CD4-positive, alpha-beta memory T cell (primary cell): ENCODE measurements around the gene ST14. TPM values are rescaled to one million over a fixed set of nuclear protein-coding genes. Genes with fewer than 3 reads are reported as not detected.

Experiments used
- CTCF ChIA-PET: fragments of 350-600 bp; sonication (Branson Sonifier 250); formaldehyde crosslinking; loops from one replicate; lab custom pipeline; 2021; ENCODE audit warnings: inconsistent platforms; ENCODE audit not compliant: partially characterized antibody; lab: Charles Lee
- POLR2A ChIA-PET: fragments of 350-600 bp; sonication (Branson Sonifier 250); formaldehyde crosslinking; loops from one replicate; lab custom pipeline; 2021; ENCODE audit not compliant: partially characterized antibody; lab: Charles Lee
- DNase-seq, 5 donors: peaks; one replicate each; pipeline versions ENCODE4 v3.0.0 to v3.0.0-alpha.2; 2020 to 2022; ENCODE audit warnings: mixed read lengths in 1 of 5
- H3K27ac ChIP-seq: one replicate; pipeline ENCODE4 v1.7.0; 2013; ENCODE audit warnings: low read depth, low read length
- H3K27me3 ChIP-seq: 2 replicates; pipeline ENCODE4 v1.7.0; 2013; ENCODE audit warnings: mild to moderate bottlenecking, low read length, moderate library complexity; ENCODE audit not compliant: insufficient read depth
- H3K36me3 ChIP-seq: 2 replicates; pipeline ENCODE4 v1.7.0; 2013; ENCODE audit warnings: mild to moderate bottlenecking, low read length, moderate library complexity; ENCODE audit not compliant: insufficient read depth
- H3K4me1 ChIP-seq: 2 replicates; pipeline ENCODE4 v1.7.0; 2013; ENCODE audit warnings: mild to moderate bottlenecking, low read length, moderate library complexity; ENCODE audit not compliant: insufficient read depth
- H3K4me3 ChIP-seq, 2 donors: one replicate each; pipeline ENCODE4 v1.7.0; 2013; ENCODE audit warnings: low read length in 2 of 2, mild to moderate bottlenecking in 1 of 2
- H3K9me3 ChIP-seq, 2 donors: one replicate each; pipeline ENCODE4 v1.7.0; 2013; ENCODE audit warnings: low read length in 2 of 2, control low read depth in 1 of 2; ENCODE audit not compliant: control insufficient read depth in 1 of 2
- H3K27ac Mint-ChIP-seq, 7 donors: one replicate each; pipeline ENCODE4 v1.8.0; 2020 to 2021; ENCODE audit warnings: mixed read lengths in 7 of 7, mild to moderate bottlenecking in 6 of 7, inconsistent platforms in 3 of 7, moderate library complexity in 3 of 7
- H3K27me3 Mint-ChIP-seq, 2 donors: one replicate each; pipeline ENCODE4 v1.8.0; 2020 to 2021; ENCODE audit warnings: mixed read lengths in 2 of 2
- H3K36me3 Mint-ChIP-seq, 2 donors: one replicate each; pipeline ENCODE4 v1.8.0; 2020 to 2021; ENCODE audit warnings: mixed read lengths in 2 of 2, inconsistent platforms in 1 of 2, mild to moderate bottlenecking in 1 of 2
- H3K4me1 Mint-ChIP-seq, 4 donors: one replicate each; pipeline ENCODE4 v1.8.0; 2020 to 2021; ENCODE audit warnings: mixed read lengths in 4 of 4, mild to moderate bottlenecking in 1 of 4
- H3K4me3 Mint-ChIP-seq, 8 donors: one replicate each; pipeline ENCODE4 v1.8.0; 2020 to 2021; ENCODE audit warnings: mixed read lengths in 8 of 8, mild to moderate bottlenecking in 7 of 8, moderate library complexity in 6 of 8, inconsistent platforms in 3 of 8
- H3K9me3 Mint-ChIP-seq, 8 donors: one replicate each; pipeline ENCODE4 v1.8.0; 2020 to 2021; ENCODE audit warnings: mixed read lengths in 8 of 8, mild to moderate bottlenecking in 5 of 8, inconsistent platforms in 3 of 8, moderate library complexity in 1 of 8
- intact Hi-C: fragments of 100-400 bp; cut with micrococcal nuclease; formaldehyde crosslinking; loops from one replicate; pipeline ENCODE4 v1.15.1; 2023
- polyA plus RNA-seq, 2 donors: library from polyadenylated mRNA; unstranded; fragments of 300-500 nt; fragmentation: Illumina TruSeq; gene quantifications; one replicate each; pipeline ENCODE4 v1.2.3, GENCODE V29; 2021
- total RNA-seq, 2 experiments: library from RNA; stranded (reverse); gene quantifications; one replicate each; pipeline ENCODE4 v1.2.3, GENCODE V29; 2021

Gene ST14
- total and polyA plus RNA-seq, 4 experiments from 2014 or later = 0.47 to 0.79 (median 0.72) TPM; not detected in 1

DNA sequence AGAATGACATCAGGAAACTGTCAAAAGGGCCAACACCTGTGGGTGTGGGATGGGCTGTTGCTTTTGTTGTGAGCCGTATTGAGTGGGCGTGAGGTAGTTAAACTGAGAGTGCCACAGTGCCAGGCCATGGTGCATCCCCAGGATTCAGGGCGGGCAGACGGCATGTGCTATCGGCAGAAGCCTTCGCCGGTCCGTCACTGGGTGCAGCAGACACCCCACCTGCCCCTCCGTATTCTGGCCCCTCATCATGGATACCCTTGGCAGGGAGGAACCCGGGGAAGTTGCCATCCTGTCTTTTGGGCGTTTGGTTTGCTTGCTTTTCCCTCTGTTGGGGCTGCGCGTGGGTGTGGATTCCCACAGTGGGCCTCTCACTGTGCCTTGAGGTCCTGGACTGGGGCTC is 27.5 kb downstream of the ST14 start:
- ChIA-PET CTCF (no interaction called here), POLR2A (no interaction called here)
- H3K9me3 Mint-ChIP-seq = peaks cover 0 to 2% (median 0%) of the 10 kb centered on the region in 8 donors
- no peak for DNase-seq
- H3K27me3 Mint-ChIP-seq = peaks cover 1 to 3% of the 10 kb centered on the region in 2 donors
- H3K27me3 ChIP-seq = no peaks in the 10 kb centered on the region
- H3K27ac ChIP-seq = no peak overlapping the region
- intact Hi-C loops = no loop called here
- H3K4me3 Mint-ChIP-seq = no peak overlapping the region
- no peaks in the 10 kb centered on the region for H3K36me3 ChIP-seq
- H3K36me3 Mint-ChIP-seq = no peaks in the 10 kb centered on the region
- H3K4me3 ChIP-seq = no peak overlapping the region
- H3K4me1 Mint-ChIP-seq = no peaks in the 10 kb centered on the region
- no peaks in the 10 kb centered on the region for H3K4me1 ChIP-seq
- no peaks in the 10 kb centered on the region for H3K9me3 ChIP-seq
- no peak overlapping the region for H3K27ac Mint-ChIP-seq

DNA sequence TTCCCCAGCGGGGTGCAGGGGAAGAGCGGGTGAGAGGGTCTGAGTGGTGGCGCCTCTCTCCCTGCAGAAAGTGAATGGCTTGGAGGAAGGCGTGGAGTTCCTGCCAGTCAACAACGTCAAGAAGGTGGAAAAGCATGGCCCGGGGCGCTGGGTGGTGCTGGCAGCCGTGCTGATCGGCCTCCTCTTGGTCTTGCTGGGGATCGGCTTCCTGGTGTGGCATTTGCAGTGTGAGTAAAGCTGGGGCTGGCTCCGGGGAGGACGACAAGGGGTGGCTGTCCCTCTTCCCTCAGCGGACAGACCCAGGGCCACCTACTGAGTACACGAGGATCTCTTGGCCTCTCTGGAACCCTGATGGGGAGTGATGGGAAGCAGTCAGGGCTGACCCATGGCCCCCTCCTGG is 28.5 kb downstream of the ST14 start:
- Mint-ChIP-seq H3K27ac (no peak overlapping the region), H3K9me3 (peaks cover 0 to 2% (median 0%) of the 10 kb centered on the region in 8 donors), H3K27me3 (peaks cover 1 to 3% of the 10 kb centered on the region in 2 donors), H3K4me1 (no peaks in the 10 kb centered on the region), H3K36me3 (no peaks in the 10 kb centered on the region), H3K4me3 (no peak overlapping the region)
- Histone ChIP-seq H3K4me3 (no peak overlapping the region), H3K9me3 (no peaks in the 10 kb centered on the region), H3K36me3 (no peaks in the 10 kb centered on the region), H3K27me3 (no peaks in the 10 kb centered on the region), H3K27ac (no peak overlapping the region), H3K4me1 (no peaks in the 10 kb centered on the region)
- POLR2A ChIA-PET = no interaction called here
- DNase-seq = no peak
- CTCF ChIA-PET = no interaction called here
- intact Hi-C loops = no loop called here

DNA sequence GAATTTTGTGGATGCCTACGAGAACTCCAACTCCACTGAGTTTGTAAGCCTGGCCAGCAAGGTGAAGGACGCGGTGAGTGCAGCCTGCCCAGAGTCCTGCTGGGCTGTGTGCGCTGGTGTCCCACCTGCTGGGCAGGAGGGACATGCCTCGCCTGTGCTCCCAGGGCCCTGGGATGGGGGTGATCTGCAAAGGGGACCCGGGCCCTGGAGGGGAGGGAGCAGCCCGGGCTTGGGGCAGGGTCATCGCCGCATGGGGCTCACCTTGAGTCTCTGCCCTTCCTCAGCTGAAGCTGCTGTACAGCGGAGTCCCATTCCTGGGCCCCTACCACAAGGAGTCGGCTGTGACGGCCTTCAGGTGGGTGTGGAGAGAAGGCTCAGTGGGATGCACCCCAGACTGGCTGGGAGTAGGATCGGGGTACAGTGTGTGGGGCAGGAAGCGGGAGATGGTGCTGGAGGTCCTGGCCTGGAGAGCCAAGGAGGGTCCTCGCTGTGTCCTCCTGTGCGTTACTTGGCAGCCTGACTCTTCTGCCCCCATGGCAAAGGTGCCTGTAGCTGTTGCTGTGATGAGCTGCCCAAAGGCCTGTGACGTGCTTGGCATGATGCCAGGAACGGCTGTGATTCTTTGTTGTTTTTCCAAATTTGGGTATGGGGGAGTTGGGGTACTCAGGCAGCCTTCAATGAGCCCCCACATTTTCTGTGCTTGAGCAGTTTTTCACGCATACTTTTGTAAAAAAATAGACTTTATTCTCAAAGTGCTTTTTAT is 29.2 kb downstream of the ST14 start:
- H3K27ac ChIP-seq = no peak overlapping the region
- H3K4me1 ChIP-seq = no peaks in the 10 kb centered on the region
- no peaks in the 10 kb centered on the region for H3K36me3 ChIP-seq
- H3K27me3 ChIP-seq = no peaks in the 10 kb centered on the region
- intact Hi-C loops = no loop called here
- Mint-ChIP-seq H3K9me3 (peaks cover 0 to 2% (median 0%) of the 10 kb centered on the region in 8 donors), H3K36me3 (no peaks in the 10 kb centered on the region), H3K4me3 (no peak overlapping the region), H3K4me1 (no peaks in the 10 kb centered on the region), H3K27me3 (peaks cover 1 to 3% of the 10 kb centered on the region in 2 donors), H3K27ac (no peak overlapping the region)
- DNase-seq = no peak
- no peaks in the 10 kb centered on the region for H3K9me3 ChIP-seq
- ChIA-PET POLR2A (no interaction called here), CTCF (no interaction called here)
- H3K4me3 ChIP-seq = no peak overlapping the region

DNA sequence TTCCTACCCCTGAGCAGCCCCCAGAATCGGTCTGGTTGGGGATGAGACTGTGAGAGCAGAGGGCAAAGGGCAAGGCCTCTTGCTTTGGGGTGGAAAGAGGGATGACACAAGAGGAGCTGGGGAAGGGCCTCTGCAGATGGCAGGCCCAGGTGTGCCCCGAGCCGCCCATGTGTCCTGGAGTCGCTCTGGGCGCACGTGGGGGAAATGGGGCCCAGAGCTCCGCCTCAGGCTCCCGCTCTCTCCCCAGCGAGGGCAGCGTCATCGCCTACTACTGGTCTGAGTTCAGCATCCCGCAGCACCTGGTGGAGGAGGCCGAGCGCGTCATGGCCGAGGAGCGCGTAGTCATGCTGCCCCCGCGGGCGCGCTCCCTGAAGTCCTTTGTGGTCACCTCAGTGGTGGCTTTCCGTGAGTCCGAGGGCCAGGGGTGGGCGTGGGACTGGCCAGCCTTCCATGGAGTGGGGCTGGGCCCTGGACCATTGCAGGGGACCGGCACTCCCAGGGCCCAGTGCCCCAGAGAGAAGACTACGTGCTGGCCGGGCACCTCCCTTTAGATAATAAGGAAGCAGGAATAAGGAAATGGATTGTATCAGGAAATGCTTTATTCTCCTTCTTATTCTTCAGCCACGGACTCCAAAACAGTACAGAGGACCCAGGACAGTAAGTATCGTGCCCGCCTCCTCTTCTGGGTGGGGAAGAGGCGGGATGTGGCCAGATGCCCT is 30.1 kb downstream of the ST14 start:
- no peak for DNase-seq
- no peaks in the 10 kb centered on the region for H3K36me3 Mint-ChIP-seq
- H3K4me1 ChIP-seq = no peaks in the 10 kb centered on the region
- no peak overlapping the region for H3K4me3 ChIP-seq
- H3K27me3 ChIP-seq = no peaks in the 10 kb centered on the region
- H3K9me3 Mint-ChIP-seq = peaks cover 0 to 2% (median 0%) of the 10 kb centered on the region in 8 donors
- no peak overlapping the region for H3K27ac Mint-ChIP-seq
- peaks cover 0 to 3% of the 10 kb centered on the region in 2 donors for H3K27me3 Mint-ChIP-seq
- H3K9me3 ChIP-seq = no peaks in the 10 kb centered on the region
- H3K4me3 Mint-ChIP-seq = no peak overlapping the region
- no peaks in the 10 kb centered on the region for H3K36me3 ChIP-seq
- ChIA-PET POLR2A (no interaction called here), CTCF (no interaction called here)
- intact Hi-C loops = no loop called here
- H3K4me1 Mint-ChIP-seq = no peaks in the 10 kb centered on the region
- H3K27ac ChIP-seq = no peak overlapping the region

DNA sequence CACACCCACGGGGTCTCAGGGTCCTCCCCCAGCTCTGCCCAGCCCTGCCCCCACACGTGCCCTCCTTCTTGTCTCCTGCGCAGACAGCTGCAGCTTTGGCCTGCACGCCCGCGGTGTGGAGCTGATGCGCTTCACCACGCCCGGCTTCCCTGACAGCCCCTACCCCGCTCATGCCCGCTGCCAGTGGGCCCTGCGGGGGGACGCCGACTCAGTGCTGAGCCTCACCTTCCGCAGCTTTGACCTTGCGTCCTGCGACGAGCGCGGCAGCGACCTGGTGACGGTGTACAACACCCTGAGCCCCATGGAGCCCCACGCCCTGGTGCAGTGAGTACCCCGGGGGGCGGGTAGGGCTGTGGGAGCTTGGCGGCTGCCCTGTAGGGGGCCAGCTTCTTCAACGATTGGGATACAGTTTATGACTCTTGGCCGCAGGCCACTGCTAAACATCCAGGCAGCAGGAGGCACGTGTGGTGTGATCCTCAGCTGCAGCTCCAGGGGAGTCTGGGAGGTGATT is 30.8 kb downstream of the ST14 start:
- Mint-ChIP-seq H3K4me1 (no peaks in the 10 kb centered on the region), H3K4me3 (no peak overlapping the region), H3K27me3 (no peaks in the 10 kb centered on the region), H3K27ac (no peak overlapping the region), H3K36me3 (no peaks in the 10 kb centered on the region), H3K9me3 (no peaks in the 10 kb centered on the region)
- H3K36me3 ChIP-seq = no peaks in the 10 kb centered on the region
- H3K27me3 ChIP-seq = no peaks in the 10 kb centered on the region
- H3K4me3 ChIP-seq = no peak overlapping the region
- no peak overlapping the region for H3K27ac ChIP-seq
- intact Hi-C loops = no loop called here
- no peaks in the 10 kb centered on the region for H3K9me3 ChIP-seq
- H3K4me1 ChIP-seq = no peaks in the 10 kb centered on the region
- ChIA-PET CTCF (interaction anchor here (1.1 kb wide), 1 partner anchor 22 kb away, joined by 3 read pairs; no protein-coding TSS in a partner anchor), POLR2A (no interaction called here)
- DNase-seq = no peak

DNA sequence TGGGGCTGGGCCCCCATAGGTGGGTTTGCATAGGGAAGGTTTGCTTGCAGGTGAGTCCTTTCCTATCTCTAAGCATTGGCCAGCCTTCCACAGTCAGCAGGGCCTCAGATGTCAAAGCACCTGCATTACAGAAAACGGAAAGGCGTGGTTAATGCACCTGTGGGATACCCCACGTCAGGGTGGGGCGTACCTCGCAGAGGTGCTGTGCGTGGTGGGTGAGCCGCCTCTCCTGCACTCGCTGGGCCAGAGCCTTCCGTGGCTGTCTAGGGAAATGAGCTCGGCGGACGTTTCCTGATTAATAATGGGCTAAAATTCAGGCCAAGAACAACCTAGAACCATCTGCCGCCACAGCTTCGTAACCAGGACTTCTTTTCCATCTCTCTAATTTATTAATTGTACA is 32.3 kb downstream of the ST14 start:
- H3K4me3 ChIP-seq = no peak overlapping the region
- no peaks in the 10 kb centered on the region for H3K36me3 ChIP-seq
- no peak overlapping the region for H3K27ac Mint-ChIP-seq
- H3K36me3 Mint-ChIP-seq = no peaks in the 10 kb centered on the region
- CTCF ChIA-PET = interaction anchor here (1.1 kb wide), 1 partner anchor 21 kb away, joined by 3 read pairs; no protein-coding TSS in a partner anchor
- H3K4me1 Mint-ChIP-seq = no peaks in the 10 kb centered on the region
- no peaks in the 10 kb centered on the region for H3K27me3 Mint-ChIP-seq
- H3K9me3 ChIP-seq = no peaks in the 10 kb centered on the region
- POLR2A ChIA-PET = interaction anchor here (0.6 kb wide), 1 partner anchor 89 kb away, joined by 3 read pairs; no protein-coding TSS in a partner anchor
- no peaks in the 10 kb centered on the region for H3K9me3 Mint-ChIP-seq
- H3K27me3 ChIP-seq = no peaks in the 10 kb centered on the region
- no peak for DNase-seq
- intact Hi-C loops = no loop called here
- no peaks in the 10 kb centered on the region for H3K4me1 ChIP-seq
- H3K27ac ChIP-seq = no peak overlapping the region
- H3K4me3 Mint-ChIP-seq = no peak overlapping the region

DNA sequence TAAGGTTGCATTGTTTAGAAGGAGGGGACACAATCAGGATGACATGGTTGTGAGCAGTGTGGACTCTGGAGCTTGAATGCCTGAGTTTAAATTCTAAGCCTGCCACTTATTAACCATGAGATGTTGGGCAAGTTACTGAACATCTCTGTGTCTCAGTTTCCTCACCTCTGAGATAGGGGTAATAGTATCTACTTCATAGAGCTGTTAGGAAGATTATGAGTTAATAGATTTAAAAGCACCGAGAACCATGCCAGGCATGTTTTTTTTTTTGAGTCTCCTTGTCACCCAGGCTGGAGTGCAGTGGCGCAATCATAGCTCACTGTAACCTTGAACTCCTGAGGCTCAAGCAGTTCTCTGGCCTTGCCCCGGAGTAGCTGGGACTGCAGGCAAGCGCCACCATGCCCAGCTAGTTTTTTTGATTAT is 33.3 kb downstream of the ST14 start:
- CTCF ChIA-PET = no interaction called here
- H3K4me3 Mint-ChIP-seq = no peak overlapping the region

More for the DNA sequence above, 33.3 kb downstream of the ST14 start:
- POLR2A ChIA-PET = no interaction called here
- Mint-ChIP-seq H3K27ac (no peak overlapping the region), H3K9me3 (no peaks in the 10 kb centered on the region), H3K27me3 (no peaks in the 10 kb centered on the region), H3K4me1 (no peaks in the 10 kb centered on the region), H3K36me3 (no peaks in the 10 kb centered on the region)
- no peak overlapping the region for H3K27ac ChIP-seq
- no peaks in the 10 kb centered on the region for H3K4me1 ChIP-seq
- no peak overlapping the region for H3K4me3 ChIP-seq
- no peaks in the 10 kb centered on the region for H3K27me3 ChIP-seq
- H3K36me3 ChIP-seq = no peaks in the 10 kb centered on the region
- H3K9me3 ChIP-seq = no peaks in the 10 kb centered on the region
- DNase-seq = no peak
- intact Hi-C loops = no loop called here
